ENCODE results near the gene ALPK3. TPM values are rescaled to one million over a fixed set of nuclear protein-coding genes. Genes with fewer than 3 reads are reported as not detected.

ALPK3 gene
- total and polyA plus RNA-seq, 2 donors (not counting 3 experiments of a cell fraction or from before 2014, with no cell fraction given), result 18.4 to 36.2 TPM

DNA sequence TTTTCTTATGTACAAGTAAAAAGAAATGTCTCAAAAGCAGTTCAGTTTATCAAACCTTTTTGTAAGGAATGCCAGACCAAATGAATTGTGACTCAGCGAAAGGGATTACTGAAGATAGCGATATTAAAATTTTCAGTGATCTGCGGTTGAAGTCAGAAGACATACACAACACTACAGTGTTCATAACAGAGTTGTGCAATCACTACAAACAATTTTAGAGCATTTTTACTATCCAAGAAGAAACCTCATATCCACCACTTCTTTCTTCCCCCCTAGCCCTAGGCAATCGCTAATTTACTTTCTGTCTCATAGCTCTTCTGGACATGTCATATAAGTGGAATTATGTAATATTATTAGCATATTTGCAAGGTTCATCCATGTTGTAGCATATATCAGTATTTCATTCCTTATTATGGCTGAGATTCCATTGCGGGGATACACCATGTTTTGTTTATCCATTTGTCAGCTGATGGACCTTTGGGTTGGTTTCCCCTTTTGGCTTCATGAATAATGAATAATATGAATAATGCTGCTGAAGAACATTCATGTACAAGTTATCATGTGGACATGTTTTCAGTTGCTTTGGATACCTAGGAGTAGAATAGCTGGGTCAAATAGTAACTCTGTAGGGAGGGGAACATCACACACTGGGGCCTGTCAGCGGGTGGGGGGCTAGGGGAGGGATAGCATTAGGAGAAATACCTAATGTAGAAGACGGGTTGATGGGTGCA, 23.6 kb upstream of the ALPK3 start:
- no peaks in the 10 kb centered on the region for H4K20me1 ChIP-seq (replicated peaks; ENCODE audit: control insufficient read depth, extremely low read depth, insufficient read depth, low read length)
- H3K36me3 ChIP-seq (ENCODE audit: control insufficient read depth in 2 of 2, extremely low read depth in 1 of 2, insufficient read depth in 2 of 2, low read length in 2 of 2), result peaks cover 4 to 17% of the 10 kb centered on the region in 2 experiments
- FAIRE-seq, result no peak
- no peak for TF ChIP-seq MYC (IDR thresholded peaks at IDR 0.05; ENCODE audit: low read depth, low read length)
- TF ChIP-seq EZH2 (IDR thresholded peaks at IDR 0.05; ENCODE audit: borderline replicate concordance, low read depth, low read length, severe bottlenecking), result no peak
- no peak for TF ChIP-seq GATA2 (IDR thresholded peaks at IDR 0.05; ENCODE audit: insufficient read depth, insufficient read length, low read depth, low read length)
- TF ChIP-seq JUN (IDR thresholded peaks at IDR 0.05; ENCODE audit: borderline replicate concordance, insufficient read depth, insufficient read length, low read depth), result no peak
- no peak for DNase-seq (ENCODE audit: low read depth, low spot score)
- H3K9me1 ChIP-seq (replicated peaks; ENCODE audit: control insufficient read depth, extremely low read depth, insufficient read depth, low read length), result no peaks in the 10 kb centered on the region
- peaks cover 17% of the 10 kb centered on the region for H3K79me2 ChIP-seq (ENCODE audit: control insufficient read depth, insufficient read depth, low read length)
- intact Hi-C loops (cut with micrococcal nuclease), result no loop called here
- no peak overlapping the region for H3K4me3 ChIP-seq (replicated peaks in 1 of 3; ENCODE audit: insufficient read depth in 1 of 3, low read depth in 1 of 3, low read length in 3 of 3)
- H3K27me3 ChIP-seq (ENCODE audit: control insufficient read depth in 2 of 2, insufficient read depth in 2 of 2, low read length in 2 of 2), result no peaks in the 10 kb centered on the region
- no peak overlapping the region for H3K4me2 ChIP-seq (ENCODE audit: insufficient read depth, low read length)
- H3K27ac ChIP-seq (ENCODE audit: insufficient read depth, low read depth, low read length), result no peak overlapping the region
- BruUV-seq (replicated peaks), result no TSS peak
- ChIA-PET CTCF (no interaction called here), POLR2A (no interaction called here)
- no peaks in the 10 kb centered on the region for H3K9me3 ChIP-seq (replicated peaks; ENCODE audit: control insufficient read depth, insufficient read depth, low read length)
- H2AFZ ChIP-seq (ENCODE audit: low read depth, low read length), result no peak overlapping the region
- H3K9ac ChIP-seq (replicated peaks; ENCODE audit: extremely low read depth, insufficient read depth, low read length), result no peak overlapping the region
- H3K4me1 ChIP-seq (ENCODE audit: control insufficient read depth, extremely low read depth, insufficient read depth, low read length), result no peaks in the 10 kb centered on the region
- dilution Hi-C loops (cut with MboI; ENCODE audit: extremely low pct_ligation_motif_present, low sequenced_read_pairs), result no loop called here

DNA sequence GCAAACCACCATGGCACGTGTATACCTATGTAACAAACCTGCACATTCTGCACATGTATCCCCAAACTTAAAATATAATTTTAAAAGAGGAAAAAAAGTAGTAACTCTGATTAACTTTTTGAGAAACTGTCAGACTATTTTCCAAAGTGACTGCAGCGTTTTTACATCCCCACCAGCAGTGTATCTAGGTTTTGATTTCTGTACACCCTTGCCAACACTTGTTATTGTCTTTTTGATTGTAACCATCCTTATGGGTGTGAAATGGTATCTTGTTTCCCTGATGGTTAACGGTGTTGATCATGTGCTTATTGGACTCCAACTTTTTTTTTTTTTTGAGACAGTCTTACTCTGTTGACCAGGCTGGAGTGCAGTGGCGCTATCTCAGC, 23.0 kb upstream of the ALPK3 start:
- H3K27me3 ChIP-seq (ENCODE audit: control insufficient read depth in 2 of 2, insufficient read depth in 2 of 2, low read length in 2 of 2), result no peaks in the 10 kb centered on the region
- DNase-seq (ENCODE audit: low read depth, low spot score), result no peak
- H3K4me3 ChIP-seq (replicated peaks in 1 of 3; ENCODE audit: insufficient read depth in 1 of 3, low read depth in 1 of 3, low read length in 3 of 3), result no peak overlapping the region
- no TSS peak for BruUV-seq (replicated peaks)
- no peaks in the 10 kb centered on the region for H3K9me1 ChIP-seq (replicated peaks; ENCODE audit: control insufficient read depth, extremely low read depth, insufficient read depth, low read length)
- H3K79me2 ChIP-seq (ENCODE audit: control insufficient read depth, insufficient read depth, low read length), result peaks cover 12% of the 10 kb centered on the region
- FAIRE-seq, result no peak
- no peak overlapping the region for H3K9ac ChIP-seq (replicated peaks; ENCODE audit: extremely low read depth, insufficient read depth, low read length)
- H3K4me1 ChIP-seq (ENCODE audit: control insufficient read depth, extremely low read depth, insufficient read depth, low read length), result no peaks in the 10 kb centered on the region
- ChIA-PET CTCF (no interaction called here), POLR2A (no interaction called here)
- no peaks in the 10 kb centered on the region for H3K9me3 ChIP-seq (replicated peaks; ENCODE audit: control insufficient read depth, insufficient read depth, low read length)
- dilution Hi-C loops (cut with MboI; ENCODE audit: extremely low pct_ligation_motif_present, low sequenced_read_pairs), result no loop called here
- no peak for TF ChIP-seq JUN (IDR thresholded peaks at IDR 0.05; ENCODE audit: borderline replicate concordance, insufficient read depth, insufficient read length, low read depth)
- no peak for TF ChIP-seq GATA2 (IDR thresholded peaks at IDR 0.05; ENCODE audit: insufficient read depth, insufficient read length, low read depth, low read length)
- TF ChIP-seq MYC (IDR thresholded peaks at IDR 0.05; ENCODE audit: low read depth, low read length), result no peak
- no peak for TF ChIP-seq EZH2 (IDR thresholded peaks at IDR 0.05; ENCODE audit: borderline replicate concordance, low read depth, low read length, severe bottlenecking)
- TF ChIP-seq, protein P1, sequence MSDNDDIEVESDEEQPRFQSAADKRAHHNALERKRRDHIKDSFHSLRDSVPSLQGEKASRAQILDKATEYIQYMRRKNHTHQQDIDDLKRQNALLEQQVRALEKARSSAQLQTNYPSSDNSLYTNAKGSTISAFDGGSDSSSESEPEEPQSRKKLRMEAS (IDR thresholded peaks at IDR 0.05; ENCODE audit: insufficient read depth, insufficient read length), result no peak
- TF ChIP-seq, protein P2, sequence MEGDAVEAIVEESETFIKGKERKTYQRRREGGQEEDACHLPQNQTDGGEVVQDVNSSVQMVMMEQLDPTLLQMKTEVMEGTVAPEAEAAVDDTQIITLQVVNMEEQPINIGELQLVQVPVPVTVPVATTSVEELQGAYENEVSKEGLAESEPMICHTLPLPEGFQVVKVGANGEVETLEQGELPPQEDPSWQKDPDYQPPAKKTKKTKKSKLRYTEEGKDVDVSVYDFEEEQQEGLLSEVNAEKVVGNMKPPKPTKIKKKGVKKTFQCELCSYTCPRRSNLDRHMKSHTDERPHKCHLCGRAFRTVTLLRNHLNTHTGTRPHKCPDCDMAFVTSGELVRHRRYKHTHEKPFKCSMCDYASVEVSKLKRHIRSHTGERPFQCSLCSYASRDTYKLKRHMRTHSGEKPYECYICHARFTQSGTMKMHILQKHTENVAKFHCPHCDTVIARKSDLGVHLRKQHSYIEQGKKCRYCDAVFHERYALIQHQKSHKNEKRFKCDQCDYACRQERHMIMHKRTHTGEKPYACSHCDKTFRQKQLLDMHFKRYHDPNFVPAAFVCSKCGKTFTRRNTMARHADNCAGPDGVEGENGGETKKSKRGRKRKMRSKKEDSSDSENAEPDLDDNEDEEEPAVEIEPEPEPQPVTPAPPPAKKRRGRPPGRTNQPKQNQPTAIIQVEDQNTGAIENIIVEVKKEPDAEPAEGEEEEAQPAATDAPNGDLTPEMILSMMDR (IDR thresholded peaks at IDR 0.05; ENCODE audit: extremely low read depth in 1 of 2, insufficient read depth in 1 of 2, low read depth in 1 of 2, low read length in 2 of 2), result no peak
- TF ChIP-seq POLR2AphosphoS5 (IDR thresholded peaks at IDR 0.05; ENCODE audit: insufficient read depth, low read depth, low read length), result no peak
- no peak for TF ChIP-seq FOS (IDR thresholded peaks at IDR 0.05; ENCODE audit: borderline replicate concordance, insufficient read depth, low read length)
- TF ChIP-seq POLR2A (IDR thresholded peaks at IDR 0.05; ENCODE audit: low read depth, low read length), result no peak
- no peak overlapping the region for H3K27ac ChIP-seq (ENCODE audit: insufficient read depth, low read depth, low read length)
- peaks cover 5 to 22% of the 10 kb centered on the region in 2 experiments for H3K36me3 ChIP-seq (ENCODE audit: control insufficient read depth in 2 of 2, extremely low read depth in 1 of 2, insufficient read depth in 2 of 2, low read length in 2 of 2)
- no peaks in the 10 kb centered on the region for H4K20me1 ChIP-seq (replicated peaks; ENCODE audit: control insufficient read depth, extremely low read depth, insufficient read depth, low read length)
- no peak overlapping the region for H2AFZ ChIP-seq (ENCODE audit: low read depth, low read length)
- no peak overlapping the region for H3K4me2 ChIP-seq (ENCODE audit: insufficient read depth, low read length)
- intact Hi-C loops (cut with micrococcal nuclease), result no loop called here

Measured in endothelial cell of umbilical vein (primary cell).